HepG2 (cell line): ENCODE results near the gene ZNF554. TPM values are rescaled to one million over a fixed set of nuclear protein-coding genes. Genes with fewer than 3 reads are reported as not detected.

Source experiments
- CHD4 ChIP-seq: fragments of 200-600 bp; sonication (generic); IDR thresholded peaks from 2 replicates; pipeline ENCODE4 v1.7.0; 2017; ENCODE audit warnings: mild to moderate bottlenecking, low read length, borderline replicate concordance
- ETV5 ChIP-seq: IDR thresholded peaks from 2 replicates; pipeline ENCODE4 v1.6.1; 2018; ENCODE audit warnings: missing biosample characterization, missing genetic modification reagents, inconsistent platforms, borderline replicate concordance
- FOXO4 ChIP-seq: sonication (generic); formaldehyde crosslinking; conservative IDR thresholded peaks from 2 replicates; pipeline ENCODE4 v1.8.1; 2023; ENCODE audit warnings: missing genetic modification reagents
- NFAT5 ChIP-seq: sonication (generic); formaldehyde crosslinking; IDR thresholded peaks from 2 replicates; pipeline ENCODE4 v1.4.0; 2020; ENCODE audit warnings: missing genetic modification reagents
- NFE2L2 ChIP-seq: fragments of 150-350 bp; IDR thresholded peaks from 2 replicates; pipeline ENCODE4 v1.6.1; 2014; ENCODE audit warnings: low read length
- STAT6 ChIP-seq: sonication (generic); formaldehyde crosslinking; IDR thresholded peaks from 2 replicates; pipeline ENCODE4 v1.4.0; 2020; ENCODE audit warnings: missing genetic modification reagents, mild to moderate bottlenecking, borderline replicate concordance
- ZBTB33 ChIP-seq: sonication (generic); formaldehyde crosslinking; IDR thresholded peaks from 2 replicates; pipeline ENCODE4 v1.4.0; 2020; ENCODE audit warnings: missing genetic modification reagents
- ZFY ChIP-seq: sonication (generic); formaldehyde crosslinking; IDR thresholded peaks from 2 replicates; pipeline ENCODE4 v1.4.0; 2020; ENCODE audit warnings: missing genetic modification reagents
- ZNF280B ChIP-seq: sonication (generic); formaldehyde crosslinking; IDR thresholded peaks from 2 replicates; pipeline ENCODE4 v1.5.0; 2020; ENCODE audit warnings: missing genetic modification reagents, mild to moderate bottlenecking, borderline replicate concordance
- ZNF34 ChIP-seq: sonication (generic); formaldehyde crosslinking; IDR thresholded peaks from 2 replicates; pipeline ENCODE4 v1.4.0; 2020; ENCODE audit warnings: mild to moderate bottlenecking, missing genetic modification reagents, borderline replicate concordance
- ZNF546 ChIP-seq: sonication (generic); formaldehyde crosslinking; conservative IDR thresholded peaks from 2 replicates; pipeline ENCODE4 v1.8.1; 2023; ENCODE audit warnings: mild to moderate bottlenecking, missing genetic modification reagents
- ZNF781 ChIP-seq: sonication (generic); formaldehyde crosslinking; IDR thresholded peaks from 2 replicates; pipeline ENCODE4 v1.5.1; 2020; ENCODE audit warnings: borderline replicate concordance, mild to moderate bottlenecking, missing genetic modification reagents; ENCODE audit errors: not compliant biosample characterization
- ZNF839 ChIP-seq: sonication (generic); formaldehyde crosslinking; IDR thresholded peaks from 2 replicates; pipeline ENCODE4 v1.4.0; 2020; ENCODE audit warnings: missing genetic modification reagents, mild to moderate bottlenecking, borderline replicate concordance
- polyA plus RNA-seq, 8 experiments: library from polyadenylated mRNA; depleted of rRNA in 3 of 8; stranded (reverse) in 7 of 8; unstranded in 1 of 8; fragments of >200 nt; fragmentation: Illumina TruSeq in 4 of 8; extraction: Trizol in 4 of 8; gene quantifications; 2 replicates each; pipeline versions ENCODE4 v1.2.1 to v1.2.3, GENCODE V29; 2011 to 2016; ENCODE audit warnings: low read depth in 4 of 8, missing spikeins in 1 of 8, mixed read lengths in 1 of 8; ENCODE audit not compliant: insufficient read depth in 1 of 8
- total RNA-seq, 5 experiments: library from RNA; depleted of rRNA; stranded (reverse); fragments of >200 nt; fragmentation: Illumina TruSeq; extraction: Trizol; gene quantifications; 2 replicates each; pipeline ENCODE4 v1.2.3, GENCODE V29; 2016; ENCODE audit warnings: low read depth in 1 of 5

ZNF554 gene
- total and polyA plus RNA-seq, 2 of the 13 experiments (the other 11 are each of a cell fraction or from before 2014, with no cell fraction given): 2.2 to 2.7 TPM

GRCh38 chr19:2820112-2820702 lies 539 bp downstream of the ZNF554 start (continued):
- TF ChIP-seq ZFY (CRISPR knock-in tag): peak; percentile 24
- no peak for TF ChIP-seq CHD4
- no peak for TF ChIP-seq ZNF280B
- peak; percentile 33; the same call in 1 of the 2 replicates for TF ChIP-seq ZBTB33 (CRISPR knock-in tag)
- no peak; the same call in 1 of the 2 replicates for TF ChIP-seq NFAT5 (CRISPR knock-in tag)
- TF ChIP-seq ZNF546: no peak
- TF ChIP-seq ZNF781: no peak
- no peak for TF ChIP-seq ZNF34
- no peak for TF ChIP-seq ZNF839 (CRISPR knock-in tag)
- no peak for TF ChIP-seq STAT6 (CRISPR knock-in tag)
- no peak for TF ChIP-seq ETV5 (CRISPR knock-in tag)
- TF ChIP-seq NFE2L2: no peak
- 0 out of 2 replicates have a peak, but pooled peaks have one; percentile 69 for TF ChIP-seq FOXO4 (CRISPR knock-in tag)
